ENCODE data around the gene GATAD2B. TPM values are rescaled to one million over a fixed set of nuclear protein-coding genes. Genes with fewer than 3 reads are reported as not detected.

GATAD2B gene
- polyA plus RNA-seq, 1 experiment: 3.6 TPM

GRCh38 chr1:153860285-153860684 is 62.5 kb downstream of the GATAD2B start:
- ChIA-PET CTCF (interaction anchor here (0.9 to 1.1 kb wide), 2 partner anchors 21 to 127 kb away, joined by 4 read pairs; no protein-coding TSS in a partner anchor), POLR2A (no interaction called here)
- H3K27me3 ChIP-seq (ENCODE audit: control insufficient read depth, insufficient read depth, low read length): no peaks in the 10 kb centered on the region
- DNase-seq (ENCODE audit: low read depth): no peak
- TF ChIP-seq CTCF (IDR thresholded peaks at IDR 0.05; ENCODE audit: insufficient read depth, low read depth, low read length): no peak
- H3K36me3 ChIP-seq (ENCODE audit: control insufficient read depth, insufficient read depth, low read length): no peaks in the 10 kb centered on the region
- no peak overlapping the region for H3K4me3 ChIP-seq (ENCODE audit: low read depth, low read length)

- ChIA-PET CTCF (no interaction called here), POLR2A (no interaction called here)
- H3K36me3 ChIP-seq (ENCODE audit: control insufficient read depth, insufficient read depth, low read length): no peaks in the 10 kb centered on the region; the same call in 1 of the 2 replicates
- no peak for DNase-seq (ENCODE audit: low read depth)
- H3K4me3 ChIP-seq (ENCODE audit: low read depth, low read length): no peak overlapping the region
- H3K27me3 ChIP-seq (ENCODE audit: control insufficient read depth, insufficient read depth, low read length): no peaks in the 10 kb centered on the region
- TF ChIP-seq CTCF (IDR thresholded peaks at IDR 0.05; ENCODE audit: insufficient read depth, low read depth, low read length): no peak
Measured at GRCh38 chr1:153857505-153857904, 65.3 kb downstream of the GATAD2B start.

GRCh38 chr1:153856763-153857162 is 66.0 kb downstream of the GATAD2B start:
- no peaks in the 10 kb centered on the region; the same call in 1 of the 2 replicates for H3K36me3 ChIP-seq (ENCODE audit: control insufficient read depth, insufficient read depth, low read length)
- DNase-seq (ENCODE audit: low read depth): no peak
- ChIA-PET CTCF (no interaction called here), POLR2A (no interaction called here)
- TF ChIP-seq CTCF (IDR thresholded peaks at IDR 0.05; ENCODE audit: insufficient read depth, low read depth, low read length): no peak
- H3K27me3 ChIP-seq (ENCODE audit: control insufficient read depth, insufficient read depth, low read length): no peaks in the 10 kb centered on the region
- no peak overlapping the region for H3K4me3 ChIP-seq (ENCODE audit: low read depth, low read length)

GRCh38 chr1:153852170-153852569 is 70.6 kb downstream of the GATAD2B start:
- H3K36me3 ChIP-seq (ENCODE audit: control insufficient read depth, insufficient read depth, low read length): no peaks in the 10 kb centered on the region; the same call in 1 of the 2 replicates
- no peaks in the 10 kb centered on the region for H3K27me3 ChIP-seq (ENCODE audit: control insufficient read depth, insufficient read depth, low read length)
- CTCF ChIA-PET: interaction anchor here (0.9 kb wide), 1 partner anchor 30 kb away, joined by 3 read pairs; no protein-coding TSS in a partner anchor
- H3K4me3 ChIP-seq (ENCODE audit: low read depth, low read length): no peak overlapping the region
- no peak for TF ChIP-seq CTCF (IDR thresholded peaks at IDR 0.05; ENCODE audit: insufficient read depth, low read depth, low read length)
- POLR2A ChIA-PET: no interaction called here
- no peak for DNase-seq (ENCODE audit: low read depth)

- no peak for DNase-seq (ENCODE audit: low read depth)
Measured at GRCh38 chr1:153849487-153850185, 73.1 kb downstream of the GATAD2B start.

More at GRCh38 chr1:153849487-153850185, 73.1 kb downstream of the GATAD2B start:
- ChIA-PET POLR2A (no interaction called here), CTCF (no interaction called here)
- Histone ChIP-seq H3K27me3 (ENCODE audit: control insufficient read depth, insufficient read depth, low read length) (no peaks in the 10 kb centered on the region), H3K4me3 (ENCODE audit: low read depth, low read length) (no peak overlapping the region), H3K36me3 (ENCODE audit: control insufficient read depth, insufficient read depth, low read length) (no peaks in the 10 kb centered on the region; the same call in 1 of the 2 replicates)
- no peak for TF ChIP-seq CTCF (IDR thresholded peaks at IDR 0.05; ENCODE audit: insufficient read depth, low read depth, low read length)

Measured in BJ (cell line).